Body of pancreas (tissue), 4 donors: Measurements from ENCODE around the gene AVEN.
"Not testable (repeated sequence)": the region's sequence is repeated elsewhere in the genome, so short reads cannot be mapped to it uniquely, and the experiment has no call there.

Source experiments
- CTCF ChIP-seq, 7 experiments: fragments of 450-650 bp in 4 of 7; fragments of 200-600 bp in 3 of 7; sonication (generic) in 3 of 7; IDR thresholded peaks; one replicate each; pipeline ENCODE4 v1.5.1; 2016 to 2019; ENCODE audit warnings: antibody characterized with exemption in 7 of 7
- POLR2A ChIP-seq, 3 donors: fragments of 450-650 bp; IDR thresholded peaks; one replicate each; pipeline ENCODE4 v1.6.1; 2016; ENCODE audit warnings: antibody characterized with exemption in 3 of 3, mild to moderate bottlenecking in 2 of 3

- not testable (repeated sequence) for TF ChIP-seq CTCF, POLR2A (IDR thresholded peaks at IDR 0.05)
Measured at GRCh38 chr15:34050385-34050784, 11.4 kb upstream of the AVEN start.
